Measurements from ENCODE around the gene ZFAND2A.
"Not testable (repeated sequence)": the region's sequence is repeated elsewhere in the genome, so short reads cannot be mapped to it uniquely, and the experiment has no call there.

ZFAND2A gene

GRCh38 chr7:1174881-1175596, 15.0 kb upstream of the ZFAND2A start:
- no peak for DNase-seq

GRCh38 chr7:1174002-1174401, 14.0 kb upstream of the ZFAND2A start:
- no peak for DNase-seq

DNA sequence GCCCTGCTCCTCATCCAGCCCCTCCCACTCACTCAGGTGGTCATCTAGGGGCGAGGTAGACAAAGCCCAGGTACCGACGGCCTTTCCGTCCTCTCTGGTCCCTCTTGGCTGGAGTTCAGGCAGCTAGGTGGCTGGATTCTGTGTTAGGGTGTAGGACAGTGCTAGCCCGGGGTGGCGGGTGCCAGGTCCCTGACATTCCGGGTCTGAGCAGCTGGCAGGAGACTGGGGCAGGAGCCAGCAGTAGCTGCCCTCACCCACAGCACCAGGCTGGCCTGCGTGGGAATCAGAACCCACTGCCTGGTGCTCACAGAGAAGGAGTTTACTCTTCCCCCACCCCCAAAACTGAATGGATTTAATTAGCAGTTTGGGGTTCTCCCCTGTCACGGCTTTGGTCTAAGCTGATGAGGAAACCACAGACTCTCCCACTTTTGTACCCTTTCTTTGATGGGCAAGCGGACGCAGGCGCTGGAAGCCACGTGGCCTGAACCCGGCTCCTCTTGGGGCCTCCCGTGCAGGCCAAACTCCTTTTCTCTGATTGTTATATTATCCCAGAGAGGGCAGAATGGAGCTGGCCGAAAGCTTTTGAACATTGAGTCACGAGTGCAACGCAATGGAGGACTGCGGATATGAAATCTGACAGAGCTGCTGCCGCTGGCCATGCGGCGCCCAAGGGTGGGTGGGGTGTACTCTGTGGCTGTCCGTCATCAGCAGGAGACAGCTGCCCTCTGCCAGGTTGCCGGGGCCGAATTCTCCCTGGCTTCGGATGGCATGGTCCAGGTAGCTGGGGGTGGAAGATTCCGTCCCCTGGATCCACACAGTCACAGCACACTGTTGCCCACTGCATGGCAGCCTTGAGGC, 12.9 kb upstream of the ZFAND2A start:
- no peak for DNase-seq

GRCh38 chr7:1171516-1171915, 11.5 kb upstream of the ZFAND2A start:
- DNase-seq, result not testable (repeated sequence)

GRCh38 chr7:1170741-1171501, 10.9 kb upstream of the ZFAND2A start:
- no peak for DNase-seq

- no peak for DNase-seq
Measured at GRCh38 chr7:1169409-1170368, 9.7 kb upstream of the ZFAND2A start.

- DNase-seq, result no peak
Measured at GRCh38 chr7:1168422-1168821, 8.4 kb upstream of the ZFAND2A start.

DNA sequence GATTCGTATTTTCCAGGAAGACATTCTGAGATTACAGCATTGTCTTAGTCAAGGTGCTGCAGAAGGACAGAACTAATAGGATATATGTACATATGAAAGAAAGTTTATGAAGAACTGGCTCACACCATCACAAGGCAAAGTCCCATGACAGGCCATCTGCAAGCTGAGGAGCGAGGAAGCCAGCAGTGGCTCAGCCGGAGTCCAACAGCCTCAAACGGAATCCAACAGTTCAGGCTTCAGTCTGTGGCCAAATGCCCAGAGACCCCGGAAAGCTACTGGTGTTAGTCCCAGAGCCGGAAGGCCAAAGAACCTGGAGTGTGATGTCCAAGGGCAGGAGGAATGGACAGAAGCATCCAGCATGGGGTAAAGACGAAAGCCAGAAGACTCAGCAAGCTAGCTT, 4.4 kb upstream of the ZFAND2A start:
- DNase-seq, result no peak

- no peak for DNase-seq
Measured at GRCh38 chr7:1163121-1163520, 3.1 kb upstream of the ZFAND2A start.

GRCh38 chr7:1160670-1161021, 650 bp upstream of the ZFAND2A start:
- no peak for DNase-seq

- DNase-seq, result not testable (repeated sequence)
Measured at GRCh38 chr7:1159231-1159630, 765 bp downstream of the ZFAND2A start.

GRCh38 chr7:1158203-1159126, 1.5 kb downstream of the ZFAND2A start:
- DNase-seq, result no peak

- DNase-seq, result no peak
Measured at GRCh38 chr7:1156782-1157535, 3.0 kb downstream of the ZFAND2A start.

DNA sequence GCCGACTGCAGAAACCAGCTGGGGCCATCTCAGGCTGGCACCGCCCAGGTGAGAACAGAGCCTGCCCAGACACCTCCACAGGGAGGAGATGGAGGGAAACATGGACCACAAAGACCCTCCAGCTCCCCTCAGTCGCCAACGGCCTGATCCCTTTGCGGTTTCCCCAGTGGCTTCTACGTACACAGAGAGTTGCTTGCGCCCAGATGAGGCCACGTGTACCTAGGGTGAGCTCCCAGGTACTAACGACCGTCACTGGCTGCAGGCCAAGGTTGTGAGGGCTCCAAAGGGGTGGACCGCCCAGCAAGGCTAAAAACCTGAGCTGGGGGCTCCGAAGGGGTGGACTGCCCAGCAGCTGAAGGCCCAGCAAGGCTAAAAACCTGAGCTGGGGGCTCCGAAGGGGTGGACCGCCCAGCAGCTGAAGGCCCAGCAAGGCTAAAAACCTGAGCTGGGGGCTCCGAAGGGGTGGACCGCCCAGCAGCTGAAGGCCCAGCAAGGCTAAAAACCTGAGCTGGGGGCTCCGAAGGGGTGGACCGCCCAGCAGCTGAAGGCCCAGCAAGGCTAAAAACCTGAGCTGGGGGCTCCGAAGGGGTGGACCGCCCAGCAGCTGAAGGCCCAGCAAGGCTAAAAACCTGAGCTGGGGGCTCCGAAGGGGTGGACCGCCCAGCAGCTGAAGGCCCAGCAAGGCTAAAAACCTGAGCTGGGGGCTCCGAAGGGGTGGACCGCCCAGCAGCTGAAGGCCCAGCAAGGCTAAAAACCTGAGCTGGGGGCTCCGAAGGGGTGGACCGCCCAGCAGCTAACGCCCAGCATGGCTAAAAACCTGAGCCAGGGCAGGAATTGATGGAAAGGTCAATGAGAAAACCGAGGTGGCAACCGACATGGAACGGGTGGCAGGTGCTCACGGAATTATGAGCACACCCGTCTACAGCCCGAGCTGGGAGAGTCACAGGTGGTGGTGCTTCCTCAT, 3.9 kb downstream of the ZFAND2A start:
- not testable (repeated sequence) for DNase-seq

GRCh38 chr7:1154172-1154739, 5.7 kb downstream of the ZFAND2A start:
- DNase-seq, result no peak

DNA sequence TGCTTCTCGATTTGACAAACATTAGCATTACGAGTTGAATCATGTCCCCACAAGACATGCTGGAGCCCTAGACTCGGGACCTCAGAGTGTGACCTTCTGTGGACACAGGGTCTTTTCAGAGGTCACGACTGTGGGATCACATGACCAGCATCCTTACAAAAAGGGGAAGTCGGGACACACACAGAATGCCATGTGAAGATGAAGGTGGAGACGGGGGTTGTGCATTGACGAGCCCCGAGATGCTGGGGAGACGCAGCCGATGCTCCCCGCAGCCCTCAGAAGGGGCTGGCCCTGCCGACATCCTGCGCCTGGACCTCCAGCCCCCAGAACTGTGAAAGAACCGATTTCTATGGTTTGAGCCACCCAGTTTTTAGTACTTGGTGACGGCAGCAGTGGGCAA, 7.5 kb downstream of the ZFAND2A start:
- no peak for DNase-seq

- DNase-seq, result no peak
Measured at GRCh38 chr7:1151653-1152425, 8.2 kb downstream of the ZFAND2A start.

- DNase-seq, result no peak
Measured at GRCh38 chr7:1151156-1151555, 8.8 kb downstream of the ZFAND2A start.

All from NCI-H1694 (cell line).